Glomerular visceral epithelial cell (primary cell): ENCODE measurements around the gene EQTN.
"Not testable (repeated sequence)": the region's sequence is repeated elsewhere in the genome, so short reads cannot be mapped to it uniquely, and the experiment has no call there.

Experiments used
- DNase-seq: peaks from one replicate; pipeline ENCODE4 v3.0.0-alpha.2; 2016; ENCODE audit errors: extremely low spot score

Gene EQTN

GRCh38 chr9:27293996-27294395 lies 3.0 kb downstream of the EQTN start:
- DNase-seq: no peak

- no peak for DNase-seq
These were observed 4.1 kb downstream of the EQTN start for GRCh38 chr9:27292659-27293405.

GRCh38 chr9:27291292-27291691 lies 5.7 kb downstream of the EQTN start:
- DNase-seq: no peak

- DNase-seq: no peak
These were observed 14.7 kb downstream of the EQTN start for GRCh38 chr9:27282269-27282668.

- DNase-seq: no peak
These were observed 16.1 kb downstream of the EQTN start for GRCh38 chr9:27280860-27281259.

GRCh38 chr9:27280249-27280648 lies 16.7 kb downstream of the EQTN start:
- no peak for DNase-seq

GRCh38 chr9:27279611-27280010 lies 17.3 kb downstream of the EQTN start:
- no peak for DNase-seq

- no peak for DNase-seq
These were observed 18.6 kb downstream of the EQTN start for GRCh38 chr9:27278374-27278773.

GRCh38 chr9:27276193-27277030 lies 20.5 kb downstream of the EQTN start:
- DNase-seq: peak; percentile 67

GRCh38 chr9:27273186-27273585 lies 23.8 kb downstream of the EQTN start:
- no peak for DNase-seq

GRCh38 chr9:27272103-27272502 lies 24.8 kb downstream of the EQTN start:
- no peak for DNase-seq

GRCh38 chr9:27261517-27262211 lies 35.3 kb downstream of the EQTN start:
- DNase-seq: no peak

GRCh38 chr9:27260789-27261516 lies 36.0 kb downstream of the EQTN start:
- DNase-seq: no peak

- DNase-seq: no peak
These were observed 38.3 kb downstream of the EQTN start for GRCh38 chr9:27258662-27259061.

- DNase-seq: no peak
These were observed 48.2 kb downstream of the EQTN start for GRCh38 chr9:27248702-27249101.

- peak; percentile 38 for DNase-seq
These were observed 49.2 kb downstream of the EQTN start for GRCh38 chr9:27247756-27248155.

GRCh38 chr9:27239648-27240047 lies 57.3 kb downstream of the EQTN start:
- DNase-seq: not testable (repeated sequence)
